ENCODE results near the gene CCDC91.

The CCDC91 gene

DNA sequence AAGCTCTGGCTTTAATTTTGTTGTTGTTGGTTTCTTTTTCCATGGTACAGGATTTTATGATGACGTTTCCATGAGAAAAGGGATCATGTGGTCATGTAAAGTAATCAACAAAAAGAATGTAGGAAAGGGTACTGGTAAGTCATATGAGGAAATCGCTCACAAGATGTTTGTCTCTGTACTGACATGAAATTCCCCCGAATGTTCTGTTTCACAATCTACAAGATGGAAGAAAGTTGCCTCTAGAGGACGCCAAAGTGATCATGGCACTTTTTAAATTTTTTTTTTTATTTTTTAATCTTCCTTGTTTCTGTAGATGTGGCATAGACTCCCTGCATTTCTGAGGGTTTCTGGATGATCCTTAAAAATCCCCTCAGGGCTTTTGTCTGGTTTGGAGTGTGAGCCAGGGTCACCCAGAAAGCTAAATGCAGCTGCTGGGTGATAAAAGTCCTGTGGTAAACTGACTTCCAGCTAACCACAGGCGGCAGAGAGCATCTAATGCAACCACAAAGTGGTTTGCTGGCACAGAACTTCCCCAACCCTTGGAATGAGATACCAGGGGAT is 393.5 kb downstream of the CCDC91 start:
- DNase-seq (ENCODE audit: low spot score), result peak; percentile 9

DNA sequence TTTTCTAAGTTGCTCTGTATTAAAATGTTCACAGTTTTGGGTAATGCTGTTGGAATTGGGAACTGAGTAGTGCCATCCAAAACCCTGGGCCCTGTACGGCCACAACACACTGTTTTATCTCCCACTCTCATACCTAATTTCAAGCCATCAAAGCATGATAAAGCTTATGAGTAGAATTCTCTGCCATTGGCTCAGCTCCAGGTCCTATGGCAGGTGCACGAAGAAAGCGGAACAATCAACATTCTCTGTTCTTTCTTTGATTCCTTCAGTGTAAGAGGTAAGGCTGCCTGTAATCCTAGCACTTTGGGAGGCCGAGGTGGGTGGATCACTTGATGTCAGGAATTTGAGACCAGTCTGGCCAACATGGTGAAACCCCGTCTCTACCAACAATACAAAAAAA is 394.9 kb downstream of the CCDC91 start:
- DNase-seq (ENCODE audit: low spot score), result no peak

DNA sequence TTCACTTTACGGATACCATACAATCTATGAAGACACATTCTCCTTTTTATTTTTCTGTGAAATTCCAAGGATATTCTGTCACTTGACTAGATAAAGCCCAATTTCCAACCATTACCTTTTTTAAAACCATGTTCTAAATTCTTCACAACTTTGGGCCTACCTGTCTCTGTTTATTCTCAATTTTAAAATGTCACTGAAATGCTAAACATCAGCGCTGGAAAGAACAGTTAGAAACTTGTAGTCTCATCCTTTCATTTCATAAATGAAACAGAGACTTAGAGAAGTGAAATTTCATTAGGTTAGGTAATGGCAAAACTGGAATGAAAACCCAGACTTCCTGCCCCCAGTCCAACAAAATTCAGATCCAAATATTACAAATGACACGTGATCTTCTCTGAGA is 396.2 kb downstream of the CCDC91 start:
- no peak for DNase-seq (ENCODE audit: low spot score)

DNA sequence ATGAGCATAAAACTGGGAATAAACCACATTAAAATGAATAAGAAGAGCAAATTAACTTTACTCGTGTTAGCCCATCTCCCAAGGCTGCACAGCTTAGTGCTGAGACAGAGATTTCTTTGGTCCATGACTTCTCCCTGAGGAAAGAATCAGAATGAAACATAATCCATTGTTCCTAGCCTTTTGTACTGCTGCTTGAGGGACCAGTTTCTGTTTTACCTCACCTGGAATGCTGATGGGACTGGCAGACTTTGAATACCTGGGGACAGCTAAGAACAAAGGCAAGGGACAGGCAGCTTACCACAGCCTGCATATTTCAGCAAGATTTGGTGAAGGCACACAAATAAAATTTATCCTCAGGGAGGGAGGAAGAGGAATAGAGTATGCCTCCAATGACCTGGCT is 401.6 kb downstream of the CCDC91 start:
- no peak for DNase-seq (ENCODE audit: low spot score)
